Caco-2 (cell line): ENCODE measurements around the gene EFTUD2. TPM values are rescaled to one million over a fixed set of nuclear protein-coding genes. Genes with fewer than 3 reads are reported as not detected.

ENCODE experiments used
- BruUV-seq: library from RNA; stranded (reverse); fragments of 400-500 nt; replicated peaks from 2 replicates; lab custom pipeline; 2021; lab: Mats Ljungman, UMichigan
- CTCF ChIA-PET: fragments of 300-600 bp; sonication (Branson Sonifier 250); formaldehyde crosslinking; loops from one replicate; lab custom pipeline; 2022; ENCODE audit warnings: antibody characterized with exemption; lab: Charles Lee
- POLR2A ChIA-PET: fragments of 300-600 bp; sonication (Branson Sonifier 250); formaldehyde crosslinking; loops from one replicate; lab custom pipeline; 2022; ENCODE audit warnings: antibody characterized with exemption; lab: Charles Lee
- DNase-seq, 2 experiments: peaks; one replicate each; pipeline versions ENCODE4 v3.0.0 to v3.0.0-alpha.2; 2020 to 2022
- H3K27me3 ChIP-seq: replicated peaks from 2 replicates; pipeline ENCODE4 v1.6.0; 2011; ENCODE audit warnings: low read length; ENCODE audit not compliant: control insufficient read depth, insufficient read depth
- H3K36me3 ChIP-seq: 2 replicates; pipeline ENCODE4 v1.5.1; 2011; ENCODE audit warnings: low read length; ENCODE audit not compliant: control insufficient read depth, insufficient read depth
- H3K4me1 ChIP-seq: fragments of 250-450 bp; sonication (Bioruptor Pico); 2 replicates; pipeline ENCODE4 v1.5.1; 2020; ENCODE audit warnings: mild to moderate bottlenecking
- H3K4me3 ChIP-seq: 2 replicates; pipeline ENCODE4 v1.5.1; 2011; ENCODE audit warnings: low read depth, mild to moderate bottlenecking, control low read depth, low read length
- H3K9me3 ChIP-seq: fragments of 250-450 bp; sonication (Bioruptor Pico); 2 replicates; pipeline ENCODE4 v1.5.1; 2020; ENCODE audit warnings: mild to moderate bottlenecking, moderate library complexity
- H3K27ac Mint-ChIP-seq: one replicate; pipeline ENCODE4 v1.8.0; 2022; ENCODE audit warnings: mixed read lengths; ENCODE audit not compliant: unreplicated experiment
- H3K27me3 Mint-ChIP-seq: one replicate; pipeline ENCODE4 v1.8.0; 2022; ENCODE audit warnings: mixed read lengths; ENCODE audit not compliant: insufficient read depth, unreplicated experiment
- H3K36me3 Mint-ChIP-seq: one replicate; pipeline ENCODE4 v1.8.0; 2022; ENCODE audit warnings: mild to moderate bottlenecking, mixed read lengths; ENCODE audit not compliant: insufficient read depth, unreplicated experiment
- H3K4me1 Mint-ChIP-seq: one replicate; pipeline ENCODE4 v1.8.0; 2022; ENCODE audit warnings: low read depth, mixed read lengths; ENCODE audit not compliant: unreplicated experiment
- H3K4me3 Mint-ChIP-seq: one replicate; pipeline ENCODE4 v1.8.0; 2022; ENCODE audit warnings: mild to moderate bottlenecking, moderate library complexity, mixed read lengths; ENCODE audit not compliant: unreplicated experiment
- H3K9me3 Mint-ChIP-seq: one replicate; pipeline ENCODE4 v1.8.0; 2022; ENCODE audit warnings: mixed read lengths; ENCODE audit not compliant: unreplicated experiment
- CTCF ChIP-seq, 2 experiments: fragments of 200-600 bp in 1 of 2; IDR thresholded peaks; 1 replicate in 1 of 2; 2 replicates in 1 of 2; pipeline versions ENCODE4 v1.5.1 to v1.8.0; 2011 to 2022; ENCODE audit warnings: antibody characterized with exemption in 1 of 2, control low read depth in 1 of 2, inconsistent platforms in 1 of 2, low read depth in 1 of 2, low read length in 1 of 2, mild to moderate bottlenecking in 1 of 2, moderate library complexity in 1 of 2; ENCODE audit not compliant: insufficient read depth in 1 of 2, severe bottlenecking in 1 of 2, unreplicated experiment in 1 of 2
- intact Hi-C: fragments of 100-400 bp; cut with micrococcal nuclease; formaldehyde crosslinking; loops from one replicate; pipeline ENCODE4 v1.10.0; 2022; ENCODE audit not compliant: unreplicated experiment
- total RNA-seq: library from RNA; stranded (reverse); gene quantifications from 2 replicates; pipeline ENCODE4 v1.2.3, GENCODE V29; 2022

Gene EFTUD2
- total RNA-seq, 1 experiment from 2014 or later: 175 TPM

- DNase-seq: no peak
- Histone ChIP-seq H3K4me1 (no peaks in the 10 kb centered on the region), H3K9me3 (no peaks in the 10 kb centered on the region), H3K4me3 (no peak overlapping the region), H3K36me3 (no peaks in the 10 kb centered on the region), H3K27me3 (no peaks in the 10 kb centered on the region)
- H3K4me1 Mint-ChIP-seq: no peaks in the 10 kb centered on the region
- H3K9me3 Mint-ChIP-seq: no peaks in the 10 kb centered on the region
- no TSS peak for BruUV-seq
- no peak overlapping the region for H3K27ac Mint-ChIP-seq
- no peaks in the 10 kb centered on the region for H3K27me3 Mint-ChIP-seq
- no peak for TF ChIP-seq CTCF (IDR thresholded peaks at IDR 0.05; ENCODE audit: insufficient read depth in 1 of 2, low read depth in 1 of 2, low read length in 1 of 2, severe bottlenecking in 1 of 2, unreplicated experiment in 1 of 2)
- intact Hi-C loops: no loop called here
- peaks cover 5% of the 10 kb centered on the region for H3K36me3 Mint-ChIP-seq
- H3K4me3 Mint-ChIP-seq: no peak overlapping the region
- POLR2A ChIA-PET: interaction anchor here (0.5 kb wide), 1 partner anchor 128 kb away, joined by 7 read pairs; the partner anchor contains the start of gene C1QL1
- CTCF ChIA-PET: no interaction called here
These were observed 59.0 kb downstream of the EFTUD2 start for GRCh38 chr17:44840274-44840673.

- POLR2A ChIA-PET: no interaction called here
- Mint-ChIP-seq H3K36me3 (peaks cover 5% of the 10 kb centered on the region), H3K27ac (no peak overlapping the region), H3K4me1 (peaks cover 8% of the 10 kb centered on the region), H3K27me3 (no peaks in the 10 kb centered on the region), H3K9me3 (no peaks in the 10 kb centered on the region), H3K4me3 (no peak overlapping the region)
- CTCF ChIA-PET: no interaction called here
- DNase-seq: no peak
- intact Hi-C loops: no loop called here
- Histone ChIP-seq H3K27me3 (no peaks in the 10 kb centered on the region), H3K36me3 (no peaks in the 10 kb centered on the region), H3K4me1 (peaks cover 7% of the 10 kb centered on the region; the same call in 1 of the 2 replicates), H3K9me3 (no peaks in the 10 kb centered on the region), H3K4me3 (no peak overlapping the region)
- no peak for TF ChIP-seq CTCF (IDR thresholded peaks at IDR 0.05; ENCODE audit: insufficient read depth in 1 of 2, low read depth in 1 of 2, low read length in 1 of 2, severe bottlenecking in 1 of 2, unreplicated experiment in 1 of 2)
- no TSS peak for BruUV-seq
These were observed 62.0 kb downstream of the EFTUD2 start for GRCh38 chr17:44837196-44837595.

- Mint-ChIP-seq H3K36me3 (peaks cover 5% of the 10 kb centered on the region), H3K4me3 (no peak overlapping the region), H3K9me3 (no peaks in the 10 kb centered on the region), H3K27ac (peak overlapping the region; percentile 55), H3K27me3 (no peaks in the 10 kb centered on the region), H3K4me1 (peaks cover 8% of the 10 kb centered on the region)
- Histone ChIP-seq H3K36me3 (no peaks in the 10 kb centered on the region), H3K9me3 (no peaks in the 10 kb centered on the region), H3K4me3 (no peak overlapping the region), H3K27me3 (no peaks in the 10 kb centered on the region), H3K4me1 (peaks cover 28% of the 10 kb centered on the region)
- DNase-seq: no peak
- ChIA-PET CTCF (no interaction called here), POLR2A (no interaction called here)
- peak in 1 of 2 experiments; percentile 1 for TF ChIP-seq CTCF (IDR thresholded peaks at IDR 0.05; ENCODE audit: insufficient read depth in 1 of 2, low read depth in 1 of 2, low read length in 1 of 2, severe bottlenecking in 1 of 2, unreplicated experiment in 1 of 2)
- BruUV-seq: no TSS peak
- intact Hi-C loops: no loop called here
These were observed 66.4 kb downstream of the EFTUD2 start for GRCh38 chr17:44832805-44833204.
